IPS-NIHi11 (cell line): ENCODE measurements around the gene CFAP410.

ENCODE experiments used
- DNase-seq: peaks from one replicate; pipeline ENCODE4 v3.0.0; 2012; ENCODE audit warnings: mixed read lengths, low spot score

The CFAP410 gene

DNA sequence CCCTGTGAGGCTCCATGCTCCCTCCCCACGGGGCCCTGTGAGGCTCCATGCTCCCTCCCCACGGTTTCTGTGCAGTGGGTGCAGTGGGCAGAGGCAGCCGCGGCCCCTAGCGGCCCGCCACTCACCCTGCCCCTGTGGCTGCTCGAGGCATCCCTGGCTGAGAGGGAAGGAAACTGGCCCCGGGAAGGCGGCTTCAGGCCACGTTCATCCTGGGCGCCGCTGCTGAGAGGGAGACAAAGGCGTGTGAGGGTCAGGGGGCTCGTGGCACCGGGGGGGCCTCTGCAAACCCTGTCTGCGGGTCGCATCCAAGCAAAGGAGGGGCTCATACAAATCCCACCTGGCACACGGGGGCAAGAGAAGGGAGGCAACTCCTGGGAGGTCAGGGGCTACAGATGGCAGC, 8.5 kb downstream of the CFAP410 start:
- no peak for DNase-seq

- no peak for DNase-seq
Measured at GRCh38 chr21:44329971-44330681, 9.1 kb downstream of the CFAP410 start.

DNA sequence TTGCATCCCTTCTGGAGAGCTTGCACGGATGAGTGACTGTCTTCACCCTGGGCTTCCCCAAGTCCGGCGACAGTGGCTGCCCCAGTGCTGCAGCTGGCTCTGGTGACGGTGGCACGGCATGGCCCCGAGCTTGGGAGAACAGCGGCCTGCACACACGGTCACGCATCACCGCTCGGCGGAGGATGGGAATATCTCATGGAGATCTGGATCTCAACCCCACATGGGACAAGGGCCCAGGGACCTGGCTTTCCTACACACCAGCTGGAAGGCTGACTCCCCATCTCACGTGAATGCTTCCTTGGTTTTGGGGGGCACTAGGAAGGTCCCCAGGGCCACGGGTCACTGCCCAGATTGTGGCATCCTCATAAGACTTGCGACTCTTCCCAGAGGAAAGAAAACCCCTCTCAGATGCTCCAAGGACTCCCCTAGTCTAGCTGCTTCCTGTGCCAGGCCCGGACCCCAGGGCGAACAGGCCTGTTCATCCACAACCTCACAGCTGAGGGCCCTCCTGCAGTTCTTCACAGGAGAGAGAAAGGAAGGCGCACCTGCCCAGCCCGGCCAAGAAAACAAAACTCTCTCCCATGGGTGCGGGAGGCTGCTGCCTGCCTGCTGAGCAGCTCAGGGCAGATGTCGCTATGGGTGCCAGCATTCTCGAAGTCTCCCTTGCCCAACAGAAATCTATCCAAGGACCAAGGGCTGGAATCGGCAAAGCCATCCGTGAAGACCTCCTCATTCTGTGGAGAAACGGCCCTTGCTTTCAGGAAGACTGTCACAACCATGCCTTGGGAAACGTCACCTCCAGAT, 9.9 kb downstream of the CFAP410 start:
- DNase-seq = no peak

- no peak for DNase-seq
Measured at GRCh38 chr21:44328242-44328895, 10.8 kb downstream of the CFAP410 start.

DNA sequence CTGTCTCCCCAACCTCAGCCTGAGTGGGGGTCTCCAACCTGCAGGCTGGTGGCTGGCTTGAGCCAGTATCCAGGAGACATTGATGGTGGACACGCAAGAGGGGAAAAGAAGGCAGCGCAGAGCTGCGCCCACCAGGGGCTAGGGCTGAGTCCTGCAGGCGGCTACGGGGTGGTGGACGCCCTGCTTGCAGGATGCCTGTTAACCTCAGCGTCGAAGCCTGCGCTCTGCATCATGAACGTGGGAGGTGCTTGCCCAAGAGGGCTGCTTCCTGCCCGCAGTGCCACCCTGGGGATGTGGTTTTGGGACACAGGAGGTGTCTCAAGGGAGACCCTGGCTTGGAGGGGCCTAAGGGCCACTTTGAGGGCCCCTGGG, 11.6 kb downstream of the CFAP410 start:
- DNase-seq = no peak

DNA sequence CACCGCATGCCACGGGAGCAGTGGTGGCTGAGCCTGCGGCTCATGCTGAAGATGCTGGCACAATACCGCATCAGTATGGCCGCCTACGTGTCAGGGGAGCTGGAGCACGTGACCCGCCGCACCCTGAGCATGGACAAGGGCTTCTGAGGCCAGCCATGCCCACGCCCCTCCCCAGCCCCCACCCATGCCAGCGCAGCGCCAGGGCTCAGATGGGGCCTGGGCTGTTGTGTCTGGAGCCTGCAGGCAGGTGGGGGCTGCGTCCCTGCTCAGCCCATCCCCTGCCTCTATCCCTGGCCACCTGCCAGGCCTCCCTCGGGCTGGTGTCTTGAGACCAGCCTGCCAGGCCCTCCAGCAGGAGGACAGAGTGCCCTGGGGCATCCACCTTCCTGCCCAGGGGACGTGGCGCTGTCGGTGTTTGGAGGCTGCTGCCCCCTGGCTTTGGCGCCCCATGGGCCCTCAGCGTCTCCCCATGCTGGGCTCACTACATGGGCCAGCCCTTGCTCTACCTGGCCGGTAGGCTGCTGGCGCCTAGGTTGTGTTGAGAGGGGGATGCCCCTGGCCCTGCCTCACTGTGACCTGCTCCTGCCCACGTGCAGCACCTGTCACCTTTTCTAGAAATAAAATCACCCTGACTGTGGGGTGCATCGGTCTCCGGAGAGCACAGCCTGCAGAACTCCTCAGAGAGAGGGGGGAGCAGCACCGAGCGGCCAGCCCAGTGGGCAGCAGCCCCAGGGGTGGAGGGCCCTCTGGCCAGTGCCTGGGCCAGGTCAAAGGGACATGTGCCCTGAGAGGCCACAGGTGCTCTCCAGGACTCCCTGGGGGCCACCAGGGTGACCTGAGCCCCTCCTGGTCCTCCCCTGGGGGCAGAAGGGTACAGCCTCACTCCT, 12.2 kb downstream of the CFAP410 start:
- DNase-seq = no peak

GRCh38 chr21:44326272-44326647, 12.9 kb downstream of the CFAP410 start:
- DNase-seq = no peak

DNA sequence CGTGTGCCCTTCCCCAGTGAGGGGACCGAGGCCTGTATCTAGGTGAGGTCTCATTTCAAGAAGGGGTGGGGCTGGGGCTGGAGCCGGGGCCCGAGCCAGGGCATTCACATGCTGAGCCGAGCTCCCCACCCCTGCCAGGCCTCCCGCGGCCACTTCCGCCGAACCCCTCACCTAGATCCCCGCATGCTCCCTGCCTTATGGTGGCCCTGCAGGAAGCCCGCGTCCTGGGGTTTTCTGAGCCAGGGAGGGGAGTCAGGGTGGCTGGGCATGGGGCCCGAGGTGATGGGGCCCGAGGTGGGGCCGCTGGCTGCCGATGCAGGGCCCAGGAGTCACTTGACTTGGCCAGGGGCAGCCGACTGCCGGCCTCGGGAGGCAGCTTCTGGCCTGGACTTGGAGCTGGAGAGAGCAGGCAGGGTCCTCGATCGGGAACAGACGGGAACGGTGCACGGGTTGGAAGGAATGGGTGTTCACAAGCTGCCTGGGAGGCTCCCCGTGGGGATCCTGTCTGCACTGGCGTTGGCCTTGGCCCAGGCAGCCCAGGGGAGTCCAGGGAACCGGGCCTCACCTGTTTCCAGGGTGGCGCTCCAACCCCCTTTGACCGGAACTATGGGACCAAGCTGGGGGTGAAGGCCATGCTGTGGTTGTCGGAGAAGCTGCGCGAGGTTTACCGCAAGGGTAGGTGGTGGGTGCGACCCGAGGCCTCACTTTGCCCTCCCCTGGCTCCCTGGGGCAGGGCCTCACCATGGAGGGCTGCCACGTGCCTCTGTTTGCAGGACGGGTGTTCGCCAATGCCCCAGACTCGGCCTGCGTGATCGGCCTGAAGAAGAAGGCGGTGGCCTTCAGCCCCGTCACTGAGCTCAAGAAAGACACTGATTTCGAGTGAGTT, 13.6 kb downstream of the CFAP410 start:
- no peak for DNase-seq

GRCh38 chr21:44324854-44325107, 14.4 kb downstream of the CFAP410 start:
- no peak for DNase-seq

DNA sequence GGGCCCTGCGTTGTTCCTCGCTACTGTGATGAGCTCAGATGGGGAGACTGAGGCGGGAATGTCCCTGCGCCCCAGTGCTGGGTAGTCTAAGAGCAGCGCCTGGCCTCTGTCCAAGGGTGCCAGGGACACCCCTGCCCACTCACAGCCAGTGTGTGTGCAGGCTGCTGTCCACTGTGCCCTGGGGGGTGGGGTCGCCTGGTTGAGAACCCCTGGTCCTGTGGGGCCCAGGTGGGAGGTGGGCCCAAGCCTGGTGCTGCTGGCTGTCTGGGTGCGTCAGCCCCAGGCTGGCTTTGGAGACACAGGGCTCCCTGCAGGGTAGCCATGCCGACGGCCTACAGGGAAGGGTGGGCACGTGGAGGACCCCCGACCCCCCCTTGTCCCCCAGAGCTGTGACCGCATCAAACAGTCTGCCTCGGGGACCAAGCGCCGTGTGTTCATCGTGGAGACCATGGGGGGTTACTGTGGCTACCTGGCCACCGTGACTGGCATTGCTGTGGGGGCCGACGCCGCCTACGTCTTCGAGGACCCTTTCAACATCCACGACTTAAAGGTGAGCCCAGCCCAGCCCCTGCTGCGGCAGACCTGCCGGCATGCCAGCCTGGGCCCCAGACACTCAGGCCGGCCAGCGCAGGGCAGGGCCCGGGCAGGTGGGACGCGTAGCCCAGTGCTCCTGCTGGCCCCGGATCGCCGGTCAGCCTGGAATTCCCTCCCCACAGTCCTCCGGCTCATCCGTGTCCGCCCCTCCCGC, 14.9 kb downstream of the CFAP410 start:
- DNase-seq = no peak

GRCh38 chr21:44323591-44323990, 15.6 kb downstream of the CFAP410 start:
- no peak for DNase-seq

GRCh38 chr21:44322621-44323325, 16.4 kb downstream of the CFAP410 start:
- no peak for DNase-seq

GRCh38 chr21:44321846-44322450, 17.2 kb downstream of the CFAP410 start:
- no peak for DNase-seq

DNA sequence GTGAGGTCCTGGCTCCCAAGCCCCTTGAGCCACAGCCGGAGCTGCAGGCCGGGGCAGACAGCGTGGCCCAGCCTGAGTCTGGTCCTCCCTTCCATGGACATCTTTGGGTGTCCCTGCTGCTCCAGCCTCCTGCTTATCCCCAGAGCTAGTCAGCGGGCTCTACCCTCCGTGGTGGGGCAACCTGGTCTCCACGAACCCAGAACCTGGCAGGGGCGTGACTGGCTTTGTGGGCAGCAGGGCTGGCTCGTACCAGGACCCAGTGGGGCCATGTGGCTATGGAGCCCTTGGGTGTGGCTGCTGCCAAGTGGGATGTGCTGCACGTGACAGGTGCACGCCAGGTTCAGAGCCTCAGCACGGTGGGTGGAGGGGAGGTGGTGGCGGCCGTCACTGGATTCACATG, 18.3 kb downstream of the CFAP410 start:
- no peak for DNase-seq

DNA sequence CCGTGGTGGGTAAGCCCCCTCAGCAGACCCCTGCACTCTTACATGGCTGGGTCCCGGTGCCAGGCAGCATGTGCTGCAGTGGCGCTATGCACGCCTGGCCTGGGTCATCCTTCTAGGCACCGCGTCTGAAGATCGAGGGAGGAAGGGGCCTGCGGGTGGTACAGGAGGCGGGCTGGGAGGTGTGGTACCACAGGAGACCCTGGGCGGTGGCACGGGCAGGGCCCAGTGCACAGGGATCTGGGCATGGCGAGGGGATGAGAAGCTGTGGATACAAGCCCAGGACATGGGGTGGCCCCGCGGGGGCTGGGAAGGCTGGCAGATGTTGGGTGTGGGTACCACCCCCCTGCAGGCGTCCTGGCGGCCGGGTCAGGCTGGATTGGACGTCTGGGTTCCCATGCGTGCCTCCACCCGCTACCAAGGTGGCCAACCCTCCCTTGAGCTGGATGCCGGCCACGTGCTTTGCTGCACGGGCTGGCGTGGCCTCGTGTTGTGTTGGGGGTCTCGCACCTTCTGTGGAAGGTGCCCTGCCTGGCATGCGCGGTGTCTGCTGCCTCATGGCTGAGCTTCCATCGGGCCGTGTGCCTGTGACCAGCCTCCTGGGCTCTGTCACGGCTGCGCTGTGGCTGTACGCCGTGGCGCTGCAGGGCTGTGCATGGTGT, 19.7 kb downstream of the CFAP410 start:
- DNase-seq = no peak

DNA sequence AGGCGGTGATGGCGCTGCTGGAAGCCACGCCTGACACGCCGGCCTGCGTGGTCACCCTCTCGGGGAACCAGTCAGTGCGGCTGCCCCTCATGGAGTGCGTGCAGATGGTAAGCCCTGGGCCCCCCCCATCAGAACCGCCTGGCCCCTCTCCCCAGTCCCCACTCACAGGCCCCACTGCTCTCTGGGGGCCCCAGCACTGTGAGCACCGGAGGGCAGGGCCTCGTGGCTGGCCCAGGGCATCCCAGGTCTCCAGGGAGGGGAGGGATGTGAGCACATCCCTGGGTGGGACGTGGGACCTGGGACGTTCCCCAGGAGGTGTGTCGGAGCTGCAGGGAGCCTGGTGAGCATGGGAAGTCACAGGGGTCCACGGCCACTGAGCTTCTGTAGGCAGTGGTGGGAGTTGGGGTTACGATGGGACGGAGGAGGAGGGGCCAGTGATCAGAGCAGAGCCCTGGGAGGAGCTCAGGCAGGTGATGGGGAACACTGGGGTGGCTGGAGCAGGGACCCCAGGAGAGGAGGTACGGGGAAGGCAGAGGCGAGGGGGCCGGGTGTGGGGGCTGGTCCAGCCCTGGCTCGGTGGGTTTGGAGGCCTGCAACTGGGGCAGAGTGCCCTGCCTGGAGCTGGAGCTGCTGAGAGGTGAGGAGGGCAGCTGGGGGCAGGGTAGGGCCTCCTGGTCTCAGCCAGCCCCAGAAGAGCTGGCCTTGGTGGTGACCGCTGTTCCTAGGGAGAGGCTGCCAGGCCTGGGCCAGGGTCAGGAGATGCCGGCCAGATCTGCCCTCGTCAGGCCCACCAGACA, 20.5 kb downstream of the CFAP410 start:
- no peak for DNase-seq

DNA sequence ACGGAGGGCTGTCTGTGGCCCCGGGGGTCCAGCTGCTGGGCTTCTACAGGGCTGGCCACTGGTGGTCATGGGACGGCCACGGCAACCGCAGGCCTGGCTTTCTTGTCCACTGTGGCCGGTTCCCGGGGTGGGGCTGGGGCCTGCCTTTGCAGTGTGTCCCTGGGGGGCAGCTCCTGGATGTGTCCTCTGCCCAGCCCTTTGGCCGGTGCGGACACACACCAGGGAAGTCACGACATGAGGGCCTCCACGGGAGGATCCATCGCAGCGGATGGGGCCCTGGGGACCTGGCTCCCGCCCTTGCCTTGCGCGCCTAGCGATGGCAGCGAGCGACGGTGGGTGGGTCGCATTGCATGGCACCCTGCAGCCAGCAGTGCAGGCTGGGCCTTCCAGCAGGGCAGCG, 21.3 kb downstream of the CFAP410 start:
- no peak for DNase-seq

DNA sequence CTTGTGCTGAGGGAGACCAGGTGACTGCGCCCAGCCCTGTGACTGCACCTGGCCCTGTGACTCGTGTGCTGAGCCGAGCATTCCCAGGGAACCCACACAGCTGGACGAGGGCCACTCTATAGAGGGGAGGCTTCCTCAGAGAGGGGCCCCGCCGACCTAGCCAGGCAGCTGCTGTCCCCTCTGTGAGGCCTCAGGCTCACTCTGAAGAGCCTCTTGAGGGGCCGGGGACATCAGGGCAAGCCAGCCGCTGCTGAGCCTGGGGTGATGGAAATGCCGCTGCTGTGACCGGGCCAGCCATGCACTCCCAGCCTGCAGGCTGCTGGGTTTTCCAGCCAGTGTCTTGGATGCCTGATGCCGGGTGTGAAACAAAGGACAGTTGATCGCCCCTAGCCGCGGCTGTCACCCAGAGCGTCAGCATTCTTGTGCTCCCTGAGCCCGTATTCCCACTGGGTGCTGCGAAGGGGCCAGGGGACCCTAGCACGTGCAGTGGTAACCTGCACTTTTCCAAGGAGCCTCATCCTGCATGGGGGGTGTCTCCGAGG, 21.9 kb downstream of the CFAP410 start:
- no peak for DNase-seq
